HG02973 (cell line): ENCODE data around the gene IL10.
A peak's percentile ranks its signal among the peaks of the same experiment; 100 is the strongest.
"Not testable (repeated sequence)": the region's sequence is repeated elsewhere in the genome, so short reads cannot be mapped to it uniquely, and the experiment has no call there.

Source experiments
- ATAC-seq: cut with Tn5 transposase; IDR thresholded peaks from one replicate; pipeline ENCODE4 v1.9.1; 2021; ENCODE audit warnings: moderate library complexity; ENCODE audit not compliant: unreplicated experiment

IL10 gene

GRCh38 chr1:206794294-206794908 is 22.1 kb upstream of the IL10 start:
- no peak for ATAC-seq

DNA sequence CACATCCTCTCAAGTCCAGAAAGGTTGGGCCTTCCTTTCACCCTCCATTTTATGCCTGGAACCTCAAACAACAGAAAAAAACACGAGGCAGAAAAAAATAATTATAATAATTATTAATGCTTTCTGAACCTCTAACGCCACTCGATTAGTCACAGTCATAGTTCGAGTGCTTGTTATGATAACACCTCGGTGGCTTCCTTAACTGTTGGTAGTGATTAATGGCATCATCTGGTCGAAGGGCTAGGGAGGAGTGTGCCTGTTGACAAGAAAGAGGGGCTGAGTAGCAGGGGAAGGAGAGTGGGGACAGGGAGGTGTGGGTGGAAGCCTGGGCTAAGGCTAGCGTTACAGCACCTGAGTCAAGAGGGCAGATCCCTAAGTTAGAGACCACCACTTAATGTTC is 21.3 kb upstream of the IL10 start:
- ATAC-seq, result no peak

DNA sequence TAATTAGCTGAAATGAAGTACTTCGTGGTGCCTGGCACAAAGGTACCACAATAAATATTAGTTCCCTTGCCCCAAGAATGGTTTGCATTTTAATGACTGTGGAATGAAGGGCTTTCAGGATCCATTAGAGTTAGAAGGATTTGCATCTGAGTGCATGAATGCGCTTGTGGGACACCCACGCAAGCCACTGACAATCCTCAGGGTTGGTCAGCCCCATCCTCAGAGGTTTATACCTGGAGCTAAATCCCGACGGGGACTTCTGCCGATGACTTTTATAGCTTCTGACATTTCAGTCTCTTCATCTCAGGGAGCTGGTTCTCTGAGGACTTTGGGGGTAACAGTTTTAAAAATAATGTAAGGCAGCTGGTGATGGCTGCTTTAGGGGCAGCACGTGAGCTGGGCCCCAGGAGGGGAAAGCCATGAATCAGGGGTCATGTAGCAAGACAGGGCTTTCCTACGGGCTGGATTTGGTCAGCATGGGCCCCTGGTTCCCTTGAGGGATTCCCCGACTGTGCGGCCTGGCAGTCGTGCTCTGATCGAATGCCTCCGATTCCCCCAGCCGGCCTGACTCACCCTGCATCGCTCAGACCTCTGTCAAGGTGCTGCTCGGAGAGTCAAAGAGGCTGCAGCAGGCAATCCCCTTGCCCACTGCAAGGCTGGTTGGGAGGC is 20.8 kb upstream of the IL10 start:
- ATAC-seq, result peak; percentile 39

DNA sequence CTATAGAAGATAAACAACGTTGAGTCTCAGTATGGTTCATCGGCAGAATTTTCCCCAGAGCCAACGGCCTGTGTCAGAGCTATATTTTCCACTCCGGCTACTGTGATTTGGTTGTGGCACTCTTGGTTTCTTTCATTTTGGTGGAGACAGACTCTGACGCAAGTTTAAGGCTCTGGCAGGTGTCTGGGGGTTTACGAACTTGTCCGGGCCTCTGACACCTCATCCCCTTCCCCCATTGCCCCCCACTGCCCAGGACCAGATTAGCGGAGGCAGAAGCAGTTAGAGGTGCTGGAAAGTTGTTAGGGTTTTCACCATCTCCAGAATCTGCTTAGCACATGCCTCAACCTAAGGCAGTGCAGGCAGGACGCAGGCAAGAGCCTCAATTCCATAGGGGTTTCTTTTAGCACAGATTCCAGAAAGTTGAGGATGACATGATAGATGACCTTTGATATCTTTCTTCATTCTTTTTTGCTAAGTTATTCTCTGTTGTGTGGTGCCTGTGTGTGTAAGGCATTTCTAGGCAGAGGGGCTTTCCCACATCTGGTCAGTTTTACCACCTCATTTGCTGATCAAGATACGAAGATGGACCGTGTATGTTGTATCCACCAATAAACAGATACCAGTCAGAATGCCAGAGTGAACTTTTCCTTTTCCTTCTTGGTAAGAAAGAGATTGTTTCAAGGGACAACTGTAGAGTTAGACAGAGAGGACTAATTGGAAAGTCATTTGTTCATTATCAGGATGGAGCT is 18.4 kb upstream of the IL10 start:
- no peak for ATAC-seq

DNA sequence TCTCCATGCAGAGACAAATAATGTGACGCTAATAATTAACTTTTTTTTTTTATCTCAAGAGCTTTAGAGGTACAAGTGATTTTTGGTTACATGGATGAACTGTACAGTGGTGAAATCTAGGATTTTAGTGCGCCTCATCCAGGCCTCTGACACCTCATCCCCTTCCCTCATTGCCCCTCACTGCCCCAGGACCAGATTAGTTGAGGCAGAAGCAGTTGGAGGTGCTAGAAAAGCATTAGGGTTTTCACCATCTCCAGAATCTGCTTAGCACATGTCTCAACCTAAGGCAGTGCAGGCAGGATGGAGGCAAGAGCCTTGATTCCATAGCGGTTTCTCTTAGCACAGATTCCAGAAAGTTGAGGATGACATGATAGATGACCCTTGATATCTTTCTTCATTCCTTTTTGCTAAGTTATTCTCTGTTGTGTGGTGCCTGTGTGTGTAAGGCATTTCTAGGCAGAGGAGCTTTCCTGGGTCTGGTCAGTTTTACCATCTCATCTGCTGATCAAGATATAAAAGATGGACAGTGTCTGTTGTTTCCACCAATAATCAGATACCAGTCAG is 16.3 kb upstream of the IL10 start:
- ATAC-seq, result no peak

DNA sequence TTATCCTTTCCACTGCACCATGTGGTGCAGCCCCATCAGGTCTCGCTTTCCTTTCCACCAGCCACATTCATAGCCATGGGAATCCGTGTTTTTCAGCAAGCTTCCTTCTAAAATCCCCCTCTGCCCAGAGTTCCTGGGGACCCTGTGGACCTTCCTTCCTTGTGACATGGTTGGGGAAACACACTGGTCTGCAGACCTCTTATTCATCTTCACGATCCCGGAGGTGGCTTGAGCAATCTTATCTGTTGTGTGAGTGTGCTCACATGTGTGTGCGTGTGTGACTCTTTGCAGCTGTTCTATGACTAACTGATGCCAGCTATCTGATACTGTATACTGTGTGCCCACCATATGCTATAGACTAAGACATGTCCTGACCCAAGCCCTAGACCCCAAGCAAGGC is 15.6 kb upstream of the IL10 start:
- no peak for ATAC-seq

- no peak for ATAC-seq
Measured at GRCh38 chr1:206786212-206786886, 14.1 kb upstream of the IL10 start.

DNA sequence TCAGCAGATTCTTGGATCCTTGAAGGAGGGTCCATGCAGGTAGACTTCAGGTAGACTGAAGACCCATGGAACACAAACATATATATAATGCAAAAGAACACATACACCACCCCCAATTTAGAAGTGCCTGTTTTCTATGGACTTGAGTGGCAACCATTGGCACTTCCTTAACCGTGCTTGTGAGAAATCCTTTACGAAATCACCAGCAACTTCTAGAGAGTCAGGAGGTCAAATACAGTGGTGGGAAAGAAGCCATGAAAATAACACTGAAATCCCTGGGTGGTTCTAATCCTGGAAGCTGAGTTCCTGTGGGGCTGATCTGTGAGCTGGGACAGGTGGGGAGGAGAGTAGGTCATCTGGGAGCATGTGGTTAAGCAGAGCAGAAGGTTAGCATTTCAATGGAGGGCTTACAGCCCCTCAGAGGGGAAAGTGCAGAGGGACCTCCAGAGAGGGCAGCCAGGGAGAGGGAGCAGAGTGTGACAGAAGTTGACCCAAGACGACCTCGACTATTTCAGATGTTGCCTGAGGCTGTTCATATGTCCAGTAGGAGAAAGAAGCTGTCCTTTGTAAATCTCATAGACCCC is 13.0 kb upstream of the IL10 start:
- no peak for ATAC-seq

DNA sequence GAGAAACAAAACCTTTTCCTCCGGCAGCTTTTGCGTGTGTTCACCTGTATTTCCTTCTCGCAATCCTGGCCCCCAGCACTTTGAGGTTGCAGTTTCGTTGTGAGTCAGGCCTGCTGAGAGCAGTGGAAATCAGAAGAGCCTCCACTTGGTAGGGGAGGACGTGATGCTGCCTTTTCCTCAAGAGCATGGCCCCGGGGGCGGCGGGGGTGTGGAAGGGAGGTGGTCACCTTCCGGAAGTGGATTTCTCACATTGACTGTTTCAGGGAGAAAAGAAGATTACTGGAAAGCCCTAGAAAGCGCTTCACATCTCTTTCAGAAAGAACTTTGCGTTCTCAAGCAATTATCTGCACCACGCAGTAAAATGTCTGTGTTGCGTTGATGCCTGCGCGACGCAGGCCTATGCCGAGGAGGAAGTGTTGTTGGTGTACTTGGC is 12.2 kb upstream of the IL10 start:
- ATAC-seq, result peak; percentile 60

DNA sequence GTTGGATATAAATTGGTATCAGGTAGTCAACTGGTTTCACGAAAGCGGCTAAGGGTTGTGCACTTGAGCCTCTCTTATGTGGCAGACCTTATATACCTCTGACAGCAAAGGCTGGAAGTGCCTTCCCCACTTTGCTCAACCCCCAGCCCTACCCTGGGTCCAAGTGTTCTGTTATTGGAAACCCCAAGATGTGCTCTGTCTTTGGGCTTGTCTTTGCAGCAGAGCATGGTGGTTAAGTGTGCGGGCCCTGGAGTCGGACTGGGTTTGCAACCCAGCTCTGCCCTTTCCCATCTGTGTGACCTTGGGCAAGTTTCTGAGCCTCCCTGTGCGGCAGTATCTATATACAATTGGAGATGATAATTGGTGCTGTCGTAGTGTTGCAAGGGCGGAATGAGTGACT is 11.2 kb upstream of the IL10 start:
- ATAC-seq, result no peak

GRCh38 chr1:206782448-206782847 is 10.2 kb upstream of the IL10 start:
- ATAC-seq, result no peak

- ATAC-seq, result no peak
Measured at GRCh38 chr1:206779638-206780037, 7.3 kb upstream of the IL10 start.

DNA sequence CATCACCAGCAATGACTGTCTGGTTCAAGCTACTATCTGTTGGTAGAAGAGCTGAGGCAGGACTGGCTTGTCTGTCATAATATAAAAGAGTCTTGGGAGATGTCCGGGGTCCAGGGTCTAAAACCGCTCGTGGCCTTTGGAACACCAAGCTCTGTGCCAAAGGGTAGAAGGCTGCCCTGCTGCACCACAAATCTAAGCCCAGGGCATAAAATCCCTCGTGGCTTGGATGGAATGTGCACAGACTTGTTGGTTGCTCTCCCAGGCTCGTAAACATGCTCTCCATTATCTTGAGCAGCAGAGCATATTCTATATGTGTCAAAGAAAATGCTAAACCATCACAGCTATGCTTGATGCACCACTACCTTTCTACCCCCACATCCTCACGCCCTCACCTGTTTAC is 6.6 kb upstream of the IL10 start:
- ATAC-seq, result not testable (repeated sequence)

- ATAC-seq, result no peak
Measured at GRCh38 chr1:206778031-206778430, 5.7 kb upstream of the IL10 start.

GRCh38 chr1:206776229-206776628 is 3.9 kb upstream of the IL10 start:
- no peak for ATAC-seq

DNA sequence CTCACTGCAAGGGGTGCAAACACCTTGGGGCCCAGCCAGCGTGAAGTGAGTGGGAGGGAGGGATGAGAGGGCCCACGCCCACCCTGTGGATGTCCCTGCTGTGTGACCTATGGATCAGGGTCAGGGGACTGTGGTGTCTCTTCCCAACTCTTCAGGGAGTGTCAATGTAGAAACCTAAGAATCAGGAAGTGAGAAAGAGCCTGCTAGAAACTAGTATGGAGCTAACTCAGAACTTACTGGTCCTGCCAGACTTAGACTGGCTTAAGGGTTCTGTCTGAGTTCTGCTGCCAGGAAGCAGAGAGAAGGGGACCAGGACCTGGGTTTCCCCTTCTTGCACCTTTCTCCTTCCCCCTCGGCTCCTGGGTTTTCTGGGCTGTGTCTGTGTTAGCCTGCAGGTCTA is 1.8 kb upstream of the IL10 start:
- ATAC-seq, result no peak

GRCh38 chr1:206771338-206771692 is 979 bp downstream of the IL10 start:
- ATAC-seq, result no peak

DNA sequence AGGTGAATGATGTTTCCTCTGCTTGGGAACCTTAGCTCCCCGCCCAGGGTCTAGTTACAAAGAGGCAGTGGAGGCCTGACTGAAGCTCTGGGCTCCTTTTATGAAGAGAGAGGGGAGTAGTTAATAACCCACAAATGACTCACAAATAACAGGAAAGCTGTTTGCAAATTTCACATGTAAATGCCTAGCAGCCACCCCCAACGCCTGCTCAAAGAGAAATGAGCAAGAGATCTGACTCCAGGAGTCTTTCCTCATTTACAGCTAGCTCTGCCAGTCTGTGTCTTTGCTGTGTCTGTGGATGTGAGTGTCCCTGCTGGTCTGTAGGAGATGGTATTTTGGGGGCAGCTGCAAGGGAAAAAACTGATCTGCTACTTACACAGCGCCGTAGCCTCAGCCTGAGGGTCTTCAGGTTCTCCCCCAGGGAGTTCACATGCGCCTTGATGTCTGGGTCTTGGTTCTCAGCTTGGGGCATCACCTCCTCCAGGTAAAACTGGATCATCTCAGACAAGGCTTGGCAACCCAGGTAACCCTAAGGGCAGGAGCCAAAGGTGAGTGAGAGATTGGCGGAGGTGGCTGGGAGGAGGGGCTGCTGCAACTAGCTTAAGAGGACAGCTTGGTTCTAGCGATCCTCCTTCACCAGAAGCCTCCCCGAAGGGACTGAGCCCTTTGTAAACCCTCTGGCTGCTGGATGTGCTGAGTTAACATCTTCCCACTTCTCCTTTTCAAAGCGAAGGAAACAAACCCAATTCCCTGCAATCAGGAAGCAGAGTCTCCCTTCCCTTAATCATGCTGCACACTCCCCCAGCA is 1.6 kb downstream of the IL10 start, which contains the start of gene IL19:
Gene IL19, plus strand, starts transcription at position 243 of the 807 bp plus-strand sequence. CDS start 65,890 bp downstream, outside the sequence.
- ATAC-seq, result no peak

GRCh38 chr1:206769304-206769731 is 3.0 kb downstream of the IL10 start:
- ATAC-seq, result peak; percentile 72
